Stimulated activated CD8-positive, alpha-beta memory T cell treated with anti-CD3 and anti-CD28 coated beads, Interleukin-4, amount 100 ng/mL, for 24 hours (primary cell): Measurements from ENCODE around the gene SLC10A3.
A peak's percentile ranks its signal among the peaks of the same experiment; 100 is the strongest.

Experiments used
- DNase-seq: peaks from one replicate; pipeline ENCODE4 v3.0.0-alpha.2; 2020; ENCODE audit warnings: low read depth

Gene SLC10A3

DNA sequence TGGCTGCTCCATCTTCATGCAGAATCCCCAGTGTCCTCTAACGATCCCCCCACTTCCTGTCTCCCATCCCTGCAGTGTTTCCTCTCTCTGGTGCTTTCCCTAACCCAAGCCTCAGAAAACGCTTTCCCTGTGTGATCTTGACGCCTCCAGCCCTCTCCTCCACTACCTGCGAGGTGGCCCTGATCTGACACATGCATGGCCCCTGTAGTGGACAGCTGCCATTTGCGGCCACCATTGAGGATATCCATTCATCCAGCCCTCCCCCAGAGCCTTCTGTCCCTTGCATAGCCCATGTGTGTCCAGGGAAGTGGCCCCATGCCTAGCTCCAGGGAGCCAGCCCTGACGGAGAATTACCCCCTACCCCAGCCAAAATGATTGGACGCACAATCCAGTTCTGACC is 7.1 kb downstream of the SLC10A3 start:
- no peak for DNase-seq

DNA sequence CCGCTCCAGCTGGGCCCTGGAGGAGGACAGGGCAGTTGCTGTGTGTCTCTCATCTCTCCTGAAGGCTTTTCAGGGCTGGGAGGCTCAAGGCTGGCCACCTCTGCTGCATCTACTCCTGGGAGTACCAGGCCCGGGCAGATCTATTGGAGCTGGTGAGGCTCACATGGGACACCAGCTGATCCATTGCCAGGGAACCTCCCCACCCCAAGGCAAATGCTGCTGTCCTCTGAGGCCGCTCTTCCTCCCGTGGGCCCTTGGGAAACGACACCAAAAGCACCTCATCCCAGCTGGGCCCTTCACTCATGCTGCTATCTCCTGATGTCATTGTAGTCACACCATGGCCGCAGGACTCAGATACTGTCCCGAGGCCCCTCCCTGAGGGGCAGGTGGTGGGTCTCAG is 7.6 kb downstream of the SLC10A3 start:
- no peak for DNase-seq

DNA sequence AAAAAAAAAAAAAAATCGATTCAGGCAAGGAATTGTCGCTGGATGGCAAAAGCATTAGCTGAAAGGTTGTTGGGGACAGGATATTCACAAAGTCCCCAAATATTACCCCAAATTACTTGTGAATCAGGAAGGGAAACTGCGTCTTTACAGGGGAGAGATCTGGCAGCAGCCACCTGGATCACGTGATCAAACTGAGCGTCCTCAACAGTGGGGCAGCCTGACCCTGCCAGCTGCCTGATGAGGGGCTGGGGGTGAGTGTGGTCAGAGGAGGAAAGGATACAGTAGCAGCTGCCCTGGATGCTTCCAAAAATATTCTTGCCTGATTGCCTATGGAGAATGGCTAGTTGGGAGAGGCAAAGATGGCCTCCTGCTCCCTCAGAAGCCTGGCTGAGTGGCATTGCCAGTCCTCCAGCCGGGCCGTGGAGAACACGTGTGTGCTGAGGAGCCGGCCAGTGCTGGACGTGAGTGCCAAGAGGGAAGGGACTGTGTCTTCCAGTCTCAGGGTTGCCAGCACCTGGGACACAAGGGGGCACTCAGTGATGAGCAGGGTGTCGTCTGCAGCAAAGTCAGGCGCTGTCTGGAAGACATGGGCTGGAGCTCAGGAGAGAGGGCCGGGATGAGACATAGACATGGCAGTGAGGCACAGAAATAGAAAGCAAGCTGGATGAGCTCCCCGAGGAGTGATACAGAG is 8.4 kb downstream of the SLC10A3 start:
- DNase-seq: no peak

DNA sequence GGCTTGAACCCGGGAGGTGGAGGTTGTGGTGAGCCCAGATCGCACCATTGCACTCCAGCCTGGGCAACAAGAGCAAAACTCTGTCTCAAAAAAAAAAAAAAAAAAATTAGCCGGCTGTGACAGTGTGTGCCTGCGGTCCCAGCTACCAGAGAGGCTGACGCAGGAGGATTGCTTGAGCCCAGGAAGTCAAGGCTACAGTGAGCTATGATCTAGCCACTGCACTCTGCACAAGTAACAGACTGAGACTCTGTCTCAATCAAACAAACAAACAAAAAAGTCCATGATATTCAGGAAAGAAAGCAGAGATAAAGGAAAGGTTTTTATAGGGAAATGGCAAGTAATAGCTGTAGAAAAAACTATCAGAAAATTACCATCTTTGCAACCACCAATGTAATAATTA is 9.2 kb downstream of the SLC10A3 start:
- DNase-seq: no peak

DNA sequence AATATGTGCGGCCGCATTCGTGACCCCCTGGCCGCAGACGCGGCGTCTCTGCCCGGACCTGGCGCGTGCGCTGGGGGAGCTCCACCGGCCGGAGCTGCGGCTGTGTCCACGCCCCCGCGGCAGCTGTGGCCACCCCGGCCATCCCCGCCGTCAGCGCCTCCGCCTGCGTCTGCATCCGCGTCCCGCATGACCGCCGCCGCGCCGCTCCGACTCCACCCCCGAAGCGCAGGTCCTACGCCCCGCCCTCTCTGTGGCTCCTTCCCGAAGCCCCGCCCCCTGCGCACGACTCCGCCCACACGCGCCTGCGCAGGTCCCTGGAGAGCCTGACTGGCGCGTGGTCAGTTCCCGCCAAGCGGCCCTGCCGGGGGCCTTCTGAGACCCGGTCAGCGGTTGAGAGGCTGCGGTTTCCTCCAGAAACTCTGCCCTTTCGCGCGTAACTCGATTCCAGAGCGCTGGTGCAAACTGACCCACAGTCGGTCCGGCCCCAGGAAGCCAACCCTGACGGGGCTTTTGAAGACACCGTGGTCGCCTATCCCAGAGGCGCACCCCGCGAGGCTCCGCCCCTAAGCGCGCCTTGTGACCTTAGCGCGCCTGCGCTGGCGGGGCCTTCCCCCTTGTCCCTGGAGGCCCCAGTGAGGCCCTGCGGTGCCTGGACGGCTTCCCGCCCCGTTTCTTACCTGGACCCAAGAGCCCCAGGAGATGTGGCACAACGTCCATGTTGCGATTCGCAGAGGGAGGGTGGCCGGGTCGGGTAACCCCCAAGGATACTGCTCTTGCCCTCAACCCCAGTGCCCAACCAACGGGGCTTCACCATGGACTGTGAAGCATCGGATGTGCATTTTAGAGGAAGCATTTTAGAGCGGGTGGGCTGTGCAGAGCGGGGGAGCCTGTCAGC is 11.5 kb downstream of the SLC10A3 start, which contains the start of gene LAGE3:
LAGE3 (minus strand) TSS at position 554 of the 895 bp plus-strand sequence; CDS start at position 188, 366 bp downstream.
- DNase-seq: peak; percentile 88

DNA sequence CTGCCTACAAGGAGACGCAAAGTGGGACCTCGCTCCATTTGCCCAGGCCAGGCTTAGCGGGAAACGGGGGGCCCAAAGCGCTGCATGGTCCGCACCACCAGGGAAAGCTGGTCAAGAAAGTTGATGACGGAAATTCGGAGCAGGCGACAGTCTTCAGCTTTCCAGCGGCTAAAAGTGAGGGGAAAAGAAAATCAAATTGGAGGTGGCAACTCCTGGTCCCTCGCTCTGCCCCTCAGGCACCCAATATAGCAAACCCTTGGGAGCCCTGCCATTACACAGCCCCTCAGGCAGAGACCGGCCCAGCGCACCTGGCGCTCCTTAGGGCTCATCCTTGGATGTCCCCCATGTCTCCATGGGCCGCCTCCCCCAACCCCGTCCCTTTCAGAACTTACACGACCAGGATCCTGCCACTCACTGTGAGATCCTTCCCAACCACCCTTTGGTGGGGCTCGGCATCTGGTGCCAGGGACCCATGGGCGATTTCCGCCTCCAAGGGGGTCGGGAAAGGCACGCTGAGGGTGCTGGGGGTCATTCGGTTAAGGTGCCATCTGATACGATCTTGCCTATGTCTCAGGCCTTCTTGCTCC is 12.4 kb downstream of the SLC10A3 start:
- DNase-seq: no peak

DNA sequence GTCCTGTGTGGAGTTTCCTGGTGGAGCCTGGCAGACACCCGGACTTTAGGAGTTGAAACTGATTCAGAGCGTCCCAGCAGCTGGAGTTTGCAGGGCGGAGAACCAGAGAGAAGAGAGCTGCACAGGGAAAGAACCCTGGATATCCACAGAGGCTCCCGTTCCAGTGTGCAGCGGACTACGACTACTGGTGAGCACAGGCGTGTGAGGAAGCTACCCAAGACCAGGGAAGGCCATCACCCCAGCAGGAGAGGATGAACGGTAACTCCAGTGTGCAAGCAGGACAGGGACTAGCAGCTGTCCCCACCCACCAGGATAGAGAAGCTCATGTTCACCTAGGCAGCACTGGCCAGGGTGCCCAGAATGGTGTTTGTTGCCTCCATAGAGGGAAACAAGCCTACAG is 13.6 kb downstream of the SLC10A3 start:
- DNase-seq: no peak

DNA sequence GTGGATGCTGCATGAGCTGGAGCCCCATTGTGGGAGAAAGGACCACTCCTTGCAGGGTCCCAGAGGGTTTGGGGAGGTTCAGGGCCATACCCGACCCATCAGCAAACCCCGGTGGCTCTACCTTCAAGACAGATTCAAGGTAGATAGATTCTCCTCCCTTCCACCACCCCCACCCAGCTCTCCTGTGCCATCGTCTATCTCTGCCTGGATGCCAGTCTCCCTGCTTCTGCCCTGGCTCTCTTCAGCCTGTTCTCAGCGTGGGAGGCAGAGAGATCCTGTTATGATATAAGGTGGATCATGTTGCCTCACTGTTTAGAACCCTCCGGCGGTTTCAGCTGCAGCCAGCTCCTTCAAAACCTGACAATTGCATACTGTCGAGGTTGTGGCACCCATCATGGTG is 16.7 kb downstream of the SLC10A3 start:
- no peak for DNase-seq

DNA sequence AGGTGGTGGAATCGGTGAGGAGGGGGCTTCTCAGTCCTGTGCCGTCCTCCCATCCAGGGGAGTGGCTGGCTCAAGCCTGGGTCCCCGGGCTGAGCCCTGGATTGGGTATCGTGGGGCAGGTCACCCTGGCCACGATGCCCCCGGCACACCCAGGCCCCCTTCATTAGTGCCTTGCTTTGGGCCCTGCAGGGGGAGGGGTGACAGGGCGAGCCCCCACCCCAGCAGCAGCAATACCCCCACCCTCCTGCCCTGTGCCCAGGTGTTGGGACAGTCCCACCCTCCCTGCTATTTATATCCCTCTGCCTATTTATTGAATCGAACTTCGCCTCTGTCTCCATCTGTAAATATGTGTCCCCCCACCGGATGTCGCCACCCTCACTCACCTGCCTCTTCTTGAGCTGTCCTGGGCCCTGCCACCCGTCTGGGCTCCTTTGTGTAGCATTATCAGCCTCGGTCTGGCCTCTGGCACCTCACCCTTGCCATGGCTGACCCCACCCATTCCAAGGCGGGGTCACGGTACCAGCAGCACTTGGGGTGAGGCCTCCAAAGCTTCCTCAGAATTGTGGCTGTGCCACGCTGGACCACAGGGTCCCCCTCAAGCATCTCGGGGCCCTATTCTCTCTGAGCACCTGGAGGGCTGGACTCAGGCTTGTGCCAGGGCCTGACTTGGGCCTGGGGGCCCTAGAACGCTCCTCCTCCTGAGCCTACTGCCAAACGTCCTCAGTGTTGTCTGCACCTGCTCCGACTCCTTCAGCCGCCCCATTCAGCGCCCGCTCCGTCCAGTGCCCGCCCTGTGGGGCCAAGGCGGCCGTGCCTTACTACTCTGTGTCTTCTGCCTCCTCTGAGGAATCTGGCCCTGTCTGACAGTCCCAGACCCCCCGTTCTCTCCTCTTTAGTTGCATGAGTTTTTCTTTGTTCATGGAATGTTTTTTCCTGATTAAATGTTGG is 17.5 kb downstream of the SLC10A3 start:
- DNase-seq: no peak

DNA sequence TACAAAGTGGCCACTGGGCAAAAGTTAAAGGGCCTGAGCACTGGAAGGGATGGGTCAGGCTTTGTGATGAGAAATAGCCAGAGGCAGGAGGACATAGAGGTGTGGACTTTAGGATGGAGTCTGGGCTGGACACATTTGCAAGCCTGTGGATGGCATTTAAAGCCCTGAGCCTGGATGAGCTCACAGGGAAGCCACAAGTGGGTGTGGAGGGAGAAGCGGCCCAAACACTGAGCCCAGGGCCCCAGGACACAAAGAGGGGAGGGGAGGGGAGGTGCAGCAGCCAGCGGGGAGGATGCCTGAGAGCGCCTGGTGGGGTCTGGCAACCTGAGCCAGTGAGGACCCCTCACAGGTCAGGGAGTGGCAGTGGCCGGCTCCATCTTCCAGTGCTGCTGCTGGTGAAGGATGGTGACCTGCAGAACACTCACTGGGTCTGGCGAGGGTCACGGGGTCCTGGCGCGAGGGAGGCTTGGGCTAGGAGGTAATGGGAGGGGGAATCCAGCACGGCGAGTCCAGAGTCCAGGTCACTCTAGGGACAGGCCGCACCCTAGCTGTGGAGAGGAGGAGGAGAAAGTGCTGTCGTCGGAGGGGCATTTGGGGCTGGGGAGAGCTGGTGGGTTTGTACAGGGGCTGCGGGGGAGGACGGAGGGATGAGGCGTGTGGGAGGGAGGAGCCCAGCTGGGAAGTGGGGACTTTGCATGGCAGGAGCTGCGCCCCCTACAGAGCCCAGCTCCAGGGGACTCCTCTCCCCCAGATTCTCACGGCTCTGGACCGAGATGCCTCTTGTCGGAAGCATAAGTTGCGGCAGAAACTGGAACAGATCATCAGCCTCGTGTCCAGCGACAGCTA is 18.4 kb downstream of the SLC10A3 start:
- DNase-seq: no peak

DNA sequence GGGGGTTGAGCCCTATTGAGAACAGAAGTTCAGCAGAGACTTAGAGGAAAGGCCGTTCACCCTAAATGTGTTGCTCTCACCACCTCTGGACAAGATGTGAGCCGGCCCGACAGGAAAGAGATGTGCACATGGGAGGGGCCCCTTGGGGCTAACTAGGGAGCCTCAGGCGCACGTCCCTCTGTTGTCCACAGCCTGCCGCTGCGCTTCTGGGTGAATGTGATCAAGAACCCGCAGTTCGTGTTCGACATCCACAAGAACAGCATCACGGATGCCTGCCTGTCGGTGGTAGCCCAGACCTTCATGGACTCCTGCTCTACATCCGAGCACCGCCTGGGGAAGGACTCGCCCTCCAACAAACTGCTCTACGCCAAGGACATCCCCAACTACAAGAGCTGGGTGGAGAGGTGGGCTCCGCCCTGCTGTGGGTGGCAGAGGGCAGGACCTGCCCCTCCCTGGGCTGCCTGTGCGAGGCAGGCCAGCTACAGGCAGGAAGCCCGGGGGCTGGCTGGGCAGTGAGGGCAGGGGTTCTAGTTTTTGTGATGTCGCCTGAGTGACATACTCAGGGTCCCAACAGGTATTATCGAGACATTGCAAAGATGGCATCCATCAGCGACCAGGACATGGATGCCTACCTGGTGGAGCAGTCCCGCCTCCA is 19.4 kb downstream of the SLC10A3 start:
- DNase-seq: no peak

DNA sequence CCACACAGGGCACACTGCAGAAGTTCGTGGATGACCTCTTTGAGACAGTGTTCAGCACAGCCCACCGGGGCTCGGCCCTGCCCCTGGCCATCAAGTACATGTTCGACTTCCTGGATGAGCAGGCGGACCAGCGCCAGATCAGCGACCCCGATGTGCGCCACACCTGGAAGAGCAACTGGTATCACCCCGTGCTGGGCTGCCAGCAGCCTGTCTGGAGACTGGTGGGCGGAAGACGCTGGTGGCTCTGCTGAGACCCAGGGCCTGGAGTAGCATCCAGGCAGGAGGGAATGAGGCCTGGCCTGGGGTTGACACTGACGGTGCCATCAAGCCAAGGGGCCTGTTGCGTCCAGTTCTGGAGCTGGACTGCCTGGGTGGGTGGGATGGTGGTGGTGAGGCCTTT is 20.0 kb downstream of the SLC10A3 start:
- DNase-seq: no peak

DNA sequence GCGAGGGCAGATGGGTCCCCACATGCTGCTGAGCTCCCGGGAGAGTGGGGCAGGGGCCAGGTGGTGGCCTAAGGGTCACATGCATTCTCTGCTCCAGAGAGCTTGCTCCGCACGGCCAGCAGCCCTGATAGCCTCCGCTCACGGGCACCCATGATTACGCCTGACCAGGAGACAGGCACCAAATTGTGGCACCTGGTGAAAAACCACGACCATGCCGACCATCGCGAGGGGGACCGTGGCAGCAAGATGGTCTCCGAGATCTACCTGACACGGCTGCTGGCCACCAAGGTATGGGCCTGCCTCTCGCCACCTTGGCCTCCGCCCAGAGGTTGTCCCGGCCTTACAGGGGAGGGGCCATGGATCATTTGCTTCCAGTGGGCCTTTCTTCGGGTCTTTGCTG is 20.5 kb downstream of the SLC10A3 start:
- DNase-seq: no peak

DNA sequence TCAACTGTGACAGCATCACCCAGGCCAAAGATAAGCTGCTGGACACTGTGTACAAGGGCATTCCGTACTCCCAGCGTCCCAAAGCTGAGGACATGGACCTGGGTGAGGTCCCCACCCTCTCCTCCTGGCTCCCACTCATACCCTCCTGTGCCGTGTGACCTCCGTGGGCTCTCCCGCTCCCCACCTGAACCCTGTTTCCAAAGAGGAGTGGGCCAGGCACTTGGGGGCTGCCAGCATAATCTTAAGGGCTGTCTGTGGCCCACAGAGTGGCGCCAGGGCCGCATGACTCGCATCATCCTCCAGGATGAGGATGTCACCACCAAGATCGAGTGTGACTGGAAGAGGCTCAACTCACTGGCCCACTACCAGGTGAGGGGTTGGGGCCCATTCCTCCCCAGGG is 21.3 kb downstream of the SLC10A3 start:
- no peak for DNase-seq

DNA sequence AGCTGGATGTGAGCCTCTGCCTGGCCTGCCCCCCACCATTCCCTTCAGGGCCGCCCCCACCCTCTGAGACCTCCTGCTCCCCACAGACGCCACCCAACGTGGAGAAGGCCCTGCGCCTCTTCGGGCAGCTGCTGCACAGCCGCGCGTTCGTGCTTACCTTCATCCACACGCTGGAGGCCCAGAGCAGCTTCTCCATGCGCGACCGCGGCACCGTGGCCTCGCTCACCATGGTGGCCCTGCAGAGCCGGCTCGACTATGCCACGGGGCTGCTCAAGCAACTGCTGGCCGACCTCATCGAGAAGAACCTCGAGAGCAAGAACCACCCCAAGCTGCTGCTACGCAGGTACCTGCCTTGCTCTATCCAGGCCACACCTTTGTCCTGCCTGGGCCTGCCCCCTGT is 22.2 kb downstream of the SLC10A3 start:
- no peak for DNase-seq

DNA sequence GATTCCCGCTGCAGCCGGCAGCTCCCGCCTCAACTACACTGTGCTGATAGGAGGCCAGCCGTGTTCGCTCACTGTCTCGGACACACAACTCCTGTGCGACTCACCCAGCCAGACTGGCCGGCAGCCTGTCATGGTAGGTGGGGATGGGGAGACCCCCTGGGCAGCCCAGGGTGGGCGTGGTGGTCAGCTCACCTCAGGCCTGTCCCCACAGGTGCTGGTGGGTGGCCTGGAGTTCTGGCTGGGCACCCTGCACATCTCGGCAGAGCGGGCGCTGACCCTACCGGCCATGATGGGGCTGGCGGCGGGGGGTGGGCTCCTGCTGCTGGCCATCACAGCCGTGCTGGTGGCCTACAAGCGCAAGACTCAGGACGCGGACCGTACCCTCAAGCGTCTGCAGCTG is 22.9 kb downstream of the SLC10A3 start:
- DNase-seq: no peak

DNA sequence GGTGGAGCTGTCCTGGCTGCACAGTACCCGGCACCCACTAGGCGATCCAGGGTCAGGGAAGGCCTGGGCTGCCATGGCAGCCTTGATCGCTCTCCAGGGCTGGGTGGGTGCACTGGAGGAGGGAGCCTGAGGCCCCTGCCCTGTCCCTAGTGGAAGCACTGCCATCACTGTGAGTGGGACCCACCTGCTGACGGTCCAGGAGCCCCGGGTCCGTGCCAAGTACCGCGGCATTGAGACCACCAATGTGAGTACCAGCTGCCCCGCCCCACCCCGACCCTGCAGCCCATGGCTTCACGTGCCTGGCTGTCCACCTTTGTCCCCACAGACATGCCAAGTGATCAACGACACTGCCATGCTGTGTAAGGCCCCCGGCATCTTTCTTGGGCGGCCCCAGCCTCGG is 23.5 kb downstream of the SLC10A3 start:
- DNase-seq: no peak

DNA sequence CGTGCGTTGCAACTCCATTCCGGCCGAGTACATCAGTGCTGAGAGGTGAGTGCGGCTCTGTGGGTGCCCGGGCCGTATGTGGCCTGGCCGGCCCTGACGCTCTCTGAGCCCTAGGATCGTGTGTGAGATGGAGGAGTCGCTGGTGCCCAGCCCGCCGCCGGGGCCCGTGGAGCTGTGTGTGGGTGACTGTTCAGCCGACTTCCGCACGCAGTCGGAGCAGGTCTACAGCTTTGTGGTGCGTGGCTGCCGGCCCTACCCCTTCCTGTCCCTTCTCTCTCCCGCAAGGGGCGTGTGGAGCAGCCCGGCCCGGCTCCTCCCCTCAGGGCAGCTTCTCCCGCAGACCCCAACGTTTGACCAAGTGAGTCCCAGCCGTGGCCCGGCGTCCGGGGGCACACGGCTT is 24.4 kb downstream of the SLC10A3 start:
- DNase-seq: no peak

DNA sequence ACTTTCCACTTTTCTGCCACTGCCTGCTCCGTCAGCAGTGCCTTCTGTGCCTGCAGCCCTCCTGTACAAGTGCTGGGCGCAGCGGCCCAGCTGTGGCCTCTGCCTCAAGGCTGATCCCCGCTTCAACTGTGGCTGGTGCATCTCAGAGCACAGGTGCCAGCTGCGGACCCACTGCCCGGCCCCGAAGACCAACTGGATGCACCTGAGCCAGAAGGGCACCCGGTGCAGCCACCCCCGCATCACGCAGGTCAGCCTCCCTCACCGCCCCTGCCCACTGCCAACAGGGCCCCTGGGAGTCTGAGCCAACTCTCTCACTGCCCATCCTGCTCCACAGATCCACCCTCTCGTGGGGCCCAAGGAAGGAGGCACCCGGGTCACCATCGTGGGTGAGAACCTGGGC is 24.8 kb downstream of the SLC10A3 start:
- DNase-seq: no peak

DNA sequence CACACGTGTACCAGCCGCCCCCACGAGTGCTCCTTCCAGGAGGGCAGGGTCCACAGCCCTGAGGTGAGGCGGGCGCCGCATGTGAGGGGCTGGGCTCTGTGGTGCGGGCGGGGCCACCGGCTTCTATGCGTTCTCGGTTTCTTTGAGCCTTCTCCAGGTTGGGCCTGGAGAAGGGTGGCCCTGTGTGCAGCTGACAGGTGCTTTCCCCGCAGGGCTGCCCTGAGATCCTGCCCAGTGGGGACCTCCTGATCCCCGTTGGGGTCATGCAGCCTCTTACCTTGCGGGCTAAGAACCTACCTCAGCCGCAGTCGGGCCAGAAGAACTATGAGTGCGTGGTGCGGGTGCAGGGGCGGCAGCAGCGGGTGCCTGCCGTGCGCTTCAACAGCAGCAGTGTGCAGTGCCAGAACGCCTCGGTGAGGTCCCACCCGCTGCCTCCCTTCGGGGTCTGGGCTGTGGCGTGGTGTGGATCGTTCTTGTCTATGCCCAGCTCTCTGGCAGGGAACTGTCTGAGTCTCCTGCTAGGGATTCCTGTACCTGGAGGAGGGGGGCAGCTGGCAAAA is 25.5 kb downstream of the SLC10A3 start:
- DNase-seq: no peak
